GM18873 (cell line): ENCODE data around the gene RRP36.
"Not testable (repeated sequence)": the region's sequence is repeated elsewhere in the genome, so short reads cannot be mapped to it uniquely, and the experiment has no call there.

ENCODE experiments used
- ATAC-seq: cut with Tn5 transposase; IDR thresholded peaks from one replicate; pipeline ENCODE4 v1.9.1; 2021; ENCODE audit warnings: mild to moderate bottlenecking, moderate library complexity, moderate number of reproducible peaks; ENCODE audit not compliant: unreplicated experiment, low FRiP score

The RRP36 gene

GRCh38 chr6:43036712-43037111, 15.3 kb downstream of the RRP36 start:
- ATAC-seq, result no peak

- ATAC-seq, result no peak
Observed at GRCh38 chr6:43037197-43037596, 15.8 kb downstream of the RRP36 start.

GRCh38 chr6:43037706-43038105, 16.3 kb downstream of the RRP36 start:
- no peak for ATAC-seq

DNA sequence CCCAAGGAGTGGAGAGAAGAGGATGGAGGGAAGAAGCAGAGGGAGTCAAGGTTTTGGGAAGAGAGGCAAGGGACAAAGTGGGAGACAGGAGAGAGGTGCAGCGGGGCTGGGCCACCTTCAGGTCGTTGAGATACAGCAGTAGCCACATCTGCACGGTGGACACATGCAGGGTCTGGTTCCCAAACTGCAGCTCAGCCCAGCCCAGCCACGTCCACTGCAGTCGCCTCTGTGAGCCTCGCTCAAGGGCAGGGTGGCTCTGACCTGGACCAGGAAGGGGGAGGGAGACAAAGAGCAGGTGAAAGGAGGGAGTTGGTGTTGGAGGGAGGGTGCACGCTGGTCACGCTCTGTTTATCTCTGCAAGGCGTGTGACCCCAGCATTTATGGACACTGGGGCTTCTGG, 17.3 kb downstream of the RRP36 start:
- no peak for ATAC-seq

GRCh38 chr6:43040542-43041257, 19.3 kb downstream of the RRP36 start:
- no peak for ATAC-seq

GRCh38 chr6:43041475-43041874, 20.1 kb downstream of the RRP36 start:
- not testable (repeated sequence) for ATAC-seq

- no peak for ATAC-seq
Observed at GRCh38 chr6:43043310-43043709, 21.9 kb downstream of the RRP36 start.

DNA sequence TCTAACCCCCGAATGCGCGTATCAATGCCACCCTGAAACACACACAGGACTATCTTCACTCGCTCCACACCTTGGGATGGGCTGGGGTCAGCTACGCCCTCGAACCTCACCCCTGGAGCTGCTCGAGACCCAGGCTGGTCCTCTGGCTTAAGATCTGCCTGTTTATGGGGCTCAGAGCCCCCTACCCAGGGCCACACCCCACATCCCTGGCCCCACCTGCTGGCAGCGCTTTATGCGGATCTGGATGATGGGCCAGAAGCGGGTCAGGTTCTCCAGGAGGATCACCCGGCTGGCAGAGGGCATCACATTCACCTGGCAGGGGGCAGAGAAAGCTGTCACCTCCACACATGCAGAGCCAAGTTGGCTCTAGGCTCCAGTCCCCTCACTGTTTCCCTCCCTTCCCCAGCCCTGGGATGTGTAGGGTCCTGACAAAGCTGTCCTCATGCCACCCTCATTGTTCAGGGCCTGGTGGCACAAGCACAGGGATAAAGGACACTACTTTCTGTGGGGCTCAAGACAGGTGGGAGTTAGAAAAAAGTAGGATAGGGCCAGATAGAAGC, 24.0 kb downstream of the RRP36 start:
- ATAC-seq, result no peak

- ATAC-seq, result no peak
Observed at GRCh38 chr6:43047998-43048397, 26.6 kb downstream of the RRP36 start.

DNA sequence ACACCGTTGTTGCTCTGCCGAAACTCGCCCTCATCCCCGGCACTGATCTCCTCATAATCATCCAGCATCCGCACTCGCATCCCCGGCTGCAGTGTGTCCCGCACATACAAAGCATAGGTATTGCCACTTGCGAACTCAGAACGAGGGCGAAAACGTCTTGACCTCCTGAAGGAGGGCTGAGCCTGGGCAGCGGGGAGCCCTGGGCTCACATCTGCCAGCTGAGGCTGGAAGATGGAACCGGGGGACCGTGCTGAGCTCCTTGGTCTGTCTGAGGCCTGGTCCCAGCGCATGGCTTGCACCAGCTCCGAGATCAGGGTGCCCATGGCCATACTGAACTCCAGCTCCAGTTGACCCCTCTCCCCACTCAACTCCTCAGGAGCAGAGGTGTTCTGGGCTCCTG, 29.6 kb downstream of the RRP36 start:
- ATAC-seq, result no peak

GRCh38 chr6:43052225-43052841, 30.9 kb downstream of the RRP36 start:
- no peak for ATAC-seq

DNA sequence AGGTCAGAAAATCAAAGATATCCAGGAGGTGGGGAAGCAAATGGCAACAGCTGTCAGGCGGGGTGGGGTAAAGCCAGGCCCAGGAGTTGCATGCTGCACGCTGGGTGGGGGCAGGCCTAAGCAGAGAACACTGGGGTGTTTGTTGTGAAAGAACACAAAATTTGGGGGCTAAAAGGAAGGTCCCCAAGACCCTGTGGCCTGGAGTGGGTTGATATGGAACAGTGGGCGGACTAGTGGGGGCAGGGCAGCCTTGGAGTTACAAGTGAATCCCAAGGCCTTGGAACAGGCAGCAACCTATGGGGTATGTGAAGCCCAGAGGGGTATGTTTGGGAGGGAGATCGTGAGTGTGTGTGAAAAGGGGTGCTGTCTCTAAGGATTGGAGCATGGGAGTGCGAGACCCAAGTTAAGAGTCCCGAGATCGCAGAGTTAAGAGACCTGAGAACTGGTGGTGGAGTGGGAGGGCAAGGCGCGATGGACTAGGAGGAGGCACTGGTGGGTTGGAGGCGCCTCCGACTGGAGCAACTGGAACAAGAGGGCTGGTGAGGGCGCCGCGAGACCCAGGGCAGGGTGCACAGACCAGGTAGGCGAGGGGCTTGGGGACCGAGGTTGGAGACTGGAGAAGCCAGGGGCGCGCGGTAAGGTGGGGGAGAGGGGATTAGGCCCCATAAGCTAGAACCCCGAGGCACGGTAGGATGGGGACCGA, 31.6 kb downstream of the RRP36 start:
- no peak for ATAC-seq

DNA sequence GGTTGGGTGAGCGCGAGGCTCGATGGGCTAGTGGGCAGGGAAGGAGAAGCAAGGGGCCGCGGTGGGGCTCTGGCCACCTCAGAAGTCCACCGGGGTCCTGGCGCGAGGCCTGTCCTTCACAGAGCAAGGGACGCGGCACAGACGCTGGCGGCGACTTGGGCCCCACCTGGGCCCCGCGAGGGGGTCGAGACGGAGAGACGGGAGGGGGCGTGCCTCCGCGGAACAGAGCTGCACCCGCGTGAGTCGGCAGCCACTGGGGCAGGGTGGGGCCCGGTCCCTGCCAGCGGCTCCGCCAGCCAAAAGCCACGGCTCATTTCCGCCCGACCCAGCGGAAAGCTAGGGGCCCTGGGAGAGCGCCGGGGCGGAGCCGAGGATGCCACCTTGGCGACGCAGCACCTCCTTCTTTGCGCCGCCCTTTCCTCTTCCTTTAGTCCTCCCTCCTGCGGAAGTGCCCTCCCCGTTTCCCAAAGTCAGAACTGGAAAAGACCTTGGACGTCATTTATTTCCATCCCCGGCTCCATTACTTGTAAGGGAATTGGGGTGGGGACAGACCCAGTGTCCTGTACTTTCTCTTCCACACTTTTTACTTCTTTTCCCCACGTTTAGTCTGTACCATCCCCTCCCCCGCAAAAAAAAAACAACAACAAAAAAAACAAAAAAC, 32.3 kb downstream of the RRP36 start, which contains the start of gene CUL7:
CUL7 (minus strand) TSS at position 307 of the 661 bp plus-strand sequence. CDS start 1,063 bp downstream, outside the sequence.
- ATAC-seq, result peak; percentile 48

GRCh38 chr6:43054206-43054943, 33.0 kb downstream of the RRP36 start:
- no peak for ATAC-seq

DNA sequence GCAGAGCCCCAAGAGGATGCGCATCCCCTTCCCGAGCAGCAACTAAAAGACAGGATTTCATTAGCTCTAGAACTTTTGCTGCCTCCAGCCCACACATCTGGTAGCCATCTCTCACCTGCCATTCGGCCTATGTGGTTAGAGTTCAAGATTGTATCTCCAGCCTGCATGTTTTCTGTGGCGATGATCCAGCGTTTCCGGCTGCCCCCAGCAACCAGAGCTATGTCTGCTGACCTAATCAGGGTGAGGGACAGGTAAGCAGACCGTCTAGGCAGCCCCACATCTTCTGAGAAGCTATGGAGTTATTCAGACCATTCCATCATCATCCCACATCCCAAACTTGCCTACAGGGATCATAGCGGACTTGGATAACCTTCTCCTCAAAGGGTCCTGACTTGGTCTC, 34.5 kb downstream of the RRP36 start:
- no peak for ATAC-seq

DNA sequence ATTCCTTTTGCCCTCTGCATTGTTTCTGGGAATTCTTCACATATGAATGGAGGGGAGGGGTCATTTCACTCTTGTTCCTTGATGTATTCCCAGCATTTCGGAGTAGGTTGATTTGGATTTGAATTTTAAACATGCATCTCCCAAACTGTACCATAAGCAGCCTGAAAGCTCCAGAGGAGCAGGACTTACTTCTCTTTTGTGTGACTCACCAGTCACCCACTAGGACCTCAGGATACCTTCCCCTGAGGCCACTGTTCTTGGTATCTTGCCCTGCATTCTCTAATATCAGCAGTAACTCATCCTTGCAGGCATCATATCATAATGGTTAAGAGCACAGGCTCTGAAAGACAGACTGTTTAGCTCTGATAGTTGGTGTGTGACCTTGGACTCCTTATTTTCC, 37.1 kb downstream of the RRP36 start:
- ATAC-seq, result no peak

GRCh38 chr6:43059168-43060033, 38.0 kb downstream of the RRP36 start, which contains the start of the genes KLC4 and MRPL2:
Gene KLC4 (plus strand): TSS chr6:43059631. CDS start chr6:43061336, 1,705 bp downstream.
Gene MRPL2 (minus strand): TSS chr6:43059434. CDS start chr6:43059381, 53 bp downstream.
- peak; percentile 92 for ATAC-seq

GRCh38 chr6:43060034-43060754, 38.8 kb downstream of the RRP36 start:
- no peak for ATAC-seq
